Fibroblast of the conjunctiva (primary cell): Measurements from ENCODE around the gene DEFB132.

Experiments
- DNase-seq: peaks from one replicate; pipeline ENCODE4 v3.0.0-alpha.2; 2010; ENCODE audit warnings: low read depth

Gene DEFB132

DNA sequence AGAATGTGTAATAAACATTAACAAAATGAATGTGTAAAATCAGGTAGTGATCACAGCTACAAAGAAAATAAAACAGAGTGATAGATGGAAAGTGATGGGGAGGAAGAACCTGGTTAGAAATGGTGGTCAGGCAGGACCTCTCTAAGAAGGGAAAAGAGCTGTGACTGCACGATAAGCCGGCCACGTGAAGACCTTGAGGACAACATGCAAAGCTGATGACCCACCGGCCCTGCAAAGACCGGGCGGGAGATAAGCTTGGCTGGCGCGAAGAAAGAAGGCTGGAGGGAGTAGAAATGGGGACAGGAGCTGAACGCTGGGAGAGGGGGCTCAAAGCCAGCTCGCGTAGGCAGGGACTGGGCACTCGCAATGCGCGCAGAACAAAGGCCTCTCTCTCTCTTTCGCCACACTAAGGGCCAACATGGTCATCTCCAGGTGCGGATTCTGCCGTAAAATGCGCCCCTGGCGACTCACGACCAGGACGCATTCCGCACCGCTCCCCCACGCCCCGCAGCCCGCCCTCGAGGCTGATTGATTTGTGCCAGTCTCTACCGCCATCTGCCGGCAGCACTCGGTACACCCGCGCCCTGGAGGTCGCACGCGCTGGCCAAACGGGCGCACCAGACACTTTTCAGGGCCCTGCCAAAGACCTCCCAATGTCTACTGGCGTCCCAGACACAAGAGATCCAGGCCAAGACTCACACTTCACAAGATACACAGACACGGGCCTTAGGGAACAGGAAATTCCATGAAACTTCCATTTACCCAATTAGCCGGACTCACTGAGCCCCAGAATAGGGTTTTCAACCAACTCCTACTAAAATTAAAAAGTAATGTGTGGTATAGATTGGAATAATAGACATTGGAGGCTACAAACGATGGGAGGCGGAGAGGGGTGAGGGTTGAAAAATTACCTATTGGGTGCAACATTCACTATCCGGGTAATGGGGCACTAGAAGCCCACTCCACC is 9.4 kb downstream of the DEFB132 start:
- DNase-seq = peak; percentile 77

DNA sequence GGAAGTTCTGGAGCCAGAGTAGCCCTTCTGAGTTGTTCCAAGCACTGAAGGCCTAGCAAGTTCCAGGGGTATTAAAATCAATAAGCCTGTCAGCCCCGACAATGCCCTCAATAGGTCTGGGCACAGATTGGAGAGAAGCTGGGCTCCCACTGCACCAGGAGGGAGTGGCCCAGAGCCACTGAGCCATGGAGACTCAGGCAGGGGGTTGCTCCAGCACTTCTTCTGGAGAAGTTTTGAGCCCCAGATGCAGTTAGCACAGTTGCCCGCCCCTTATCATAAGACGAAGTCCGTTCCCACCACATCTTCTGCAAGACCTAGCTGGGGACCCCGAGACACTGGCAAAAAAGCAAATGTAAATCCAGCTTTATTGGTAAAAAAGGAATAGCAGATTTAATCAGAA is 13.0 kb downstream of the DEFB132 start:
- DNase-seq = no peak

DNA sequence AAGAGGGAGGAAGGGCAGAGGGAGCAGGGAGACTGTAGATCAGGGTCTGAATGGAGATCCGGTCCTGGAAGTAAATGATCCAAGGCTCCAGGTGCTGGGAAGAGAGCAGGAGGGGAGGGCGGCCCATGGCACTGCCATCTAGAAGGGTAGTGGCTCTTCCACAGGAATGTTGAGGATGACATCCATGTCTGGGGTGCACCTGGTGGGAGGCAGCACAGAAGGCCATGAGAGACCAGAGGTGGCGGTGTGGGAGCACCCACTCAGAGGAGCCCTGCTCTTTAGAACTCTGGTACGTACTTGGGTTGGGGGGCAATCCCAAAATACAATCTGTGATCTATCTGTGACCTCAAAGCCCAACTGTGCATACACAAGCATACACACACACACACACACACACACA is 13.5 kb downstream of the DEFB132 start:
- DNase-seq = no peak

DNA sequence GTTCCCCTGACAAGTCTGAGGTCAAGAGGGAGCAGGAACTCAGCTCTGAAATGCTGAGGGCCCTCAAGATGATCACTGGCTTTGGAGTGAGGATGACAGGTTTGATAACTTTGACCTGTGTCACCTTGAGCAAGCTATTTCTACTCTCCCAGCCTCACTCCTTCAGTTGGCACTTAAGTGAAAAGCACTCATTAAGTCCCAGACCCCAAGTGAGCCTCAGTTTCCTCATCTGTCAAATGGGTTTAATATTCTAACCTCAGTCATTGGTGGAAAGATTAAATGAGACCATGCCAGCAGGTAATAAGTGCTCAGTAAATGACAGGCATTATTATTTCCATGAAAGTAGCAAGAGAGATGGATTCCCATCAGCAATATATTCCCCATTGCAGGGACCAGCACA is 14.0 kb downstream of the DEFB132 start:
- DNase-seq = no peak

DNA sequence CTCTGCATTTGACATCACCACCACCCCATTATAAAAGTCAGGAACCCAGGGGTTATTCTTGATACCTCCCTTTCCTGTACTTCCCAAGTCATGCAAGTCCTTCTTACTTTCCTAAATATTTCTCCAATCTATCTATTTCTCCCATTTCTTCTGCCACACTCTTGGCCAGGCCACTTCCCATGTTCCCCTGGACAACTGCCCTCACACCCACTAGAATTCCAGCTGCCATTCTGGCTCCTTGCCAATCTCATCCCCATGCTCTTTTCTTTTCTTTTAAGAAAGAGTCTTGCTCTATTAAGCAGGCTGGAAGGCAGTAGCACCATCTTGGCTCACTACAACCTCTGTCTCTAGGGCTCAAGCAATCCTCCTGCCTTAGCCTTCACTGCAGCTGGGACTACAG is 15.2 kb downstream of the DEFB132 start:
- no peak for DNase-seq

DNA sequence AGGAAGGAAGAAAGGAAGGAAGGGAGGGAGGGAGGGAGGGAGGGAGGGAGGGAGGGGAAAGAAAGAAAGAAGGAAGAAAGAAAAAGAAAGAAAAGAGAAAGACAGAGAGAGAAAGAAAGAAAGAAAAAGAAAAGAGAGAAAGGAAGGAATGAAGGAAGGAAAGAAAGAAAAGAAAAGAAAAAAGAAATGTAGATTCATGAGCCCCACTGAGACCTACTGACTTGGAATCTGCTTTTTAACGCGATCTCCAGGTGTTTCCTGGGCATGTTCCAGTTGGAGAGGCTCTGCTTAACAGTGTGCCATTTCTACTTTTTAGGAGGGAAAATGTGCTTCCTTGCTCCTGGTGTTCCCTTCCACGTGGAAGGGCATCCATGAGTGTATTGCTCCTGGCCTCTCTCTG is 16.4 kb downstream of the DEFB132 start:
- DNase-seq = no peak

DNA sequence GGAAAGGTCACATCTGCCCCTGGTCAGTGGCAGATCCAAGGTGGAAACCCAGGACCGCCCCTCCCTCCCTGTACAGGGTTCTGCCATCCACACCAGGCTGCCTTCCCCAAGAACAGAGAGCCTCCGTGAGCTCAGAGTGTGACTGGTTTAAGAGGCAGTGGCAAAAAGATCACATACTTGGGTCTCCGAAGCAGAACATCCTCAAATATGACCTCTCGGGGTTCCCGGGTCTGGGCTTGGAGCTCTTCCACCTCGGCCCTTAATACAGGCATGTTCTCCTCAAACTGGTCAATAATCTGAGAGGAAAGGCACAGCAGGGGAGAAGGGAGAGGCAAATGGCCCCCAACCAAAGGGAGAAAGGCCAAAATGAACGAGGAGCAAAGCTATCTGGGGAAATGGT is 18.3 kb downstream of the DEFB132 start:
- no peak for DNase-seq

DNA sequence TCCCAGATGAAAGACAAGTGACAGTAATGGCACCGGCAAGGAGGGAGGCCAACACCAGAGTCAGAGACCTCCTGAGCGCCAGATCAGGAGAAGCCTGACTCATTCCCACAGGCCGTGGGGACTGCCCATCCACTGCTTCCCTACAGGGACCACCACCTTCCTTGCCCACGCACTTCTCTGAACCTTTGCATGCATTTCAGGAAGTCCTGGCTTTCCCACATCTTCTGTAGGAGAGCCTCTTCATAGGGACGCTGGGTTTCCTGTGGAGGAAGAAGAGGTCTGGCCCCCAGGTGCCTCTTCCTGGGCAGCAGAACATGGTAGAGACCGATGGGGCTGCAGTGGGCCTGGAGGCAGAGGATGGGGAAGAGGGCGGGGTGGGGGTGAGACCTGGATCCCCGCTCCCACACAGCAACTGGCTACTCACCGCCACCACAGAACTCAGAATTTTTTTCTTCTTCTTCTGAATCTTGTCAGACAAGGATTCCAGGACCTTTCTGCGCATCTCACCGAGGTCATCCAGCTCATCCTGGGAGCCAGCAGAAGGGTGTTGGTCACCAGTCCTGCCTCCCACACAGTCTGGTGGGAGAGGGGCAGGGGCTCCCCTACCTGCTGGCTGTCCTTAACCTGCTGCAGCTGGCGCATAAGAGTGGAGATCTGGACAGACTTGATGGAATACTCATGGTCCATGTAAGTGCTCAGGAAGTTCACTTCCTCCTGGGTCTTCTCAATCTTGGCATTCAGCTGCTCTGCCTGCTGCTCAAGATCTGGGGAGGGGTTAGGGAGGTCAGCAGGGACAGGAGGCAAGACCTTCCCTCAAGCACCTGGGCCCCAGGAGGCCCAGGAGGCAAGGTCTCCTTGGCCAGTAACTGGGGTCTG is 19.3 kb downstream of the DEFB132 start:
- DNase-seq = no peak

DNA sequence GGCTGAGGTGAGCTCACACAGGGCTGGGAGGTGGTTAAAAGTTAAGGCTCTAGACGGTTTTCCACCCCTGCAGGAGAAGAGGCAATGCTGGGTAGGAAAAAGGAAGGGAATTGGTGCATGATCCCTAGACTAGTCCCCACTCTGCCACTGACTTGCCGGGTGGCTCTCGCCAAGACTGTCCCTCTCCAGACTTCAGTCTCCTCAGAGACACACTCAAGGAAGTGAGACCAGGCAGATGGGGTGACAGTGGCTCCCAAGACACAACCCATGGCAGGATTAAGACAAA is 19.9 kb downstream of the DEFB132 start:
- DNase-seq = no peak

DNA sequence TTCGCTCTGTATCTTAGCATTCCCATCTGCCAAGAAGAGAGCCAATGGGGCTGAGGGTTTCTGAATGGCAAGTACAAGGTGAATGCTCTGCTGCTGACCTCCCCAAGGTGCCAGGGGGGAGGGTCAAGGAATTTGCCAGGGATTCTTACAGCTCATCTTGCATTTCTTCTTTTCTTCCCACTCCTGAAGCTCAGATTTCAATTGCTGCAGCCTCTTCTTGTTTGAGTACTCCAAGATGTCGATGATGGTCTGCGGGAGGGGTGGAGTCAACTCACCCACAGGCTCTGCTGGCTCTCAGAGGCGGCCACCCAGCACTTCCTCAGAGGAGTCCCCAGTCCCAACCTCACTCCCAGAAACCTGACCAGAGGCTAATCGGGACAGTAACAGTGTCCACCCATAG is 20.7 kb downstream of the DEFB132 start:
- DNase-seq = no peak

DNA sequence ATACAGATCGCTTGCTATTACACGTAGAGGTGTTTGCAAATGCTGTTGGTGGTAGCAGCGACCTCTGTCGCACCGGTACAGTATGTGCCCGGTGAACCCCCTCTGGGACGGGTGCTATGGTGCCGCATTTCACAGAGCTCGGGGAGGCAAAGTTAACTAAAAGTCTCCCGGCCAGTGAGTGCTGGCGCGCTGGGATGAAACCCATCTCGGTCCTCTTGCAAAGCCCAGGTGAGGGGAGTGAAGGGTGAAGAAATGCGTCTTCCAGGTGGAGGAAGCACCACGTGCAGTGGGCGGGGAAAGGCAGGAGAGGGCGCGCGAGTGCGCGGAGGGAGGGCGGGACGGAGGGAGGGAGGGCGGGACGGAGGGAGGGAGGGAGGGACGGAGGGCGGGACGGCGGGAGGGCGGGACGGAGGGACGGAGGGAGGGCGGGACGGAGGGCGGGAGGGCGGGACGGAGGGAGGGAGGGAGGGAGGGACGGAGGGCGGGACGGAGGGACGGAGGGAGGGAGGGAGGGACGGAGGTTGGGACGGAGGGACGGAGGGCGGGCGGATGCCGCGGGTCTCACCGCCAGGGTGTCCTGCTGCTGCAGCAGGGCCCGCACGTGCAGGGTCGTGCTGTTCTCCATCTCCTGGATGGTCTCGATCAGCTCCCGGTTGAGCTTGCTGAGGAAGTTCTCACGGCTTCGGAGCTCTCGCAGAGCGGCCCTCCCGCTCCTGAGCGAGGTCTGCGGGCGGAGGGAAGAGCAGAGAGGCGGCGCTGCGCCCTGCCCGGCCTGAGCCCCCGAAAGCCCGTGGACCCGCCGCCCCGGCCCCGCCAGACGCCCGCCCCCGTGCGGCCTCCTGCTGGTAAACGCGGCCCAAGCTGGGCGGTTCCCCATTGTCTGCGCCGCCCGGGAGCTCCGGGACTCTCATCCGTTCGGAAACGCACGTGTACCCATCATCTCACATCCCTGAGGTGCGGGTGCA is 21.4 kb downstream of the DEFB132 start:
- DNase-seq = peak; percentile 20

DNA sequence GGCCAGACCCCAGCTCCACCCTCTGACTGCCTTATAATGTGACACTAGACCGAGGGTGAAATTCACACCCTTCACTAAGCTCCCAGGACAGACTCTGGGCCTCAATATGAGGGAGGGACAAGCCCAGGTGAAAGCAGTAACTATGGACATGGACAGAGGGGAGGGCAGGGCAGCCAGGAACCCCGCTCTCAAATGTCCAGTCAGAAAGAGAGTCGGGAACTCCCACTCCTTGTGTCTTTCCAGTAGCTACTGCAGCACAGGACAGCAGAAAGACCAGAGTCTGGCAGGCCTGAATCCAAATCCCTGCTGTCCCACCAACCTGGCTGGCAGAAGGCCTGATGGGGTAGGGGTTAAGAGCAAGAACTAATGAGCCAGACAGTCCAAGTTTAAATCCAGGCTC is 26.6 kb downstream of the DEFB132 start:
- DNase-seq = no peak

DNA sequence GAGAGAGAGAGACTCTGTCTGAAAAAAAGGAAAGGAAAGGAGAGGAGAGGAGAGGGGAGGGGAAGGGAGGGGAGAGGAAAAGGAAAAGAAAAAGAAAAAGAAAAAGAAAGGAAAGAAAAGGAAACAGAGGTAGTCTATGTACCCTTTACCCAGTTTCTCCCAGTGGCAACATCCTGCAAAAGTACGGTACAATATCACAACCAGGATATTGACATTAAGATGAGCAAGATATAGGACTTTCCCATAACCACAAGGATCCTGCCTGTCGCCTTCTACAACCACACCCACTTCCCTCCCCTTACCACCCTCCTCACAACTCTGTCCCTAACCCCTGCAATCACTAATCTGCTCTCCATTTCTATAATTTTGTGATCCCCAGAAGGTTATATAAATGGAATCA is 29.0 kb downstream of the DEFB132 start:
- no peak for DNase-seq

DNA sequence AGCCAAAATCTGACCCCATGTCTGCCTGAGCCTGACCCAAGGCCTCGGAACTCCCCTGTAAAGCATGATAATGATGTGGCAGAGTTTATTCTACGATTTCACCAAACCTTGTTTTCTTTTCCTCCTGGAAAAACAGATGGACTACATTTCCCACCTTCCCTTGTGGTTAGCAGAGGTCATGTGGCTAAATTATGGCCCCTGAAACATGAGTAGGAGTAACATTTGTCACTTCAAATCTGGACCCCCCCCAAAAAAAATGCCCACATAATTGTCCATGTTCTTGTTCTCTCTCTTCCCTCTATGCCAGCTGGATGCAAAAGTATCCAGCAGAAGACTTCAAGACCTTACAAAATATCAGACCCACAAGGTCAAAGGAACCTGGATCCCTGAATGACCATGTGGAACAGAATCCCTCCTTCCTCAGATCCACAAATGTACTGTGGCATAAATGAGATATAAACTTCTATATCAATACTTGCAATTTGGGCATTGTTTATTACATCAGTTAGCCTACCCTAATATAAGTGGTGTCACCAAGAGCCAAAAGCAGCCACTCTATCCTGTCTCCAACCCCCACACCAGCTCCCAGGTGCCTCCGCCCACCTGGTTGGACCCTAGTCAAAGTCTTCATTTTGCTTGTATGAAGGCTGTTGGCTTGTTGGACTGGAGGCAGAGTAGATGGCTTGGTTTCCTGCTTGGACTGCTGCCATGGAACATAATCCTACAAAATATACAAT is 31.6 kb downstream of the DEFB132 start:
- DNase-seq = no peak

DNA sequence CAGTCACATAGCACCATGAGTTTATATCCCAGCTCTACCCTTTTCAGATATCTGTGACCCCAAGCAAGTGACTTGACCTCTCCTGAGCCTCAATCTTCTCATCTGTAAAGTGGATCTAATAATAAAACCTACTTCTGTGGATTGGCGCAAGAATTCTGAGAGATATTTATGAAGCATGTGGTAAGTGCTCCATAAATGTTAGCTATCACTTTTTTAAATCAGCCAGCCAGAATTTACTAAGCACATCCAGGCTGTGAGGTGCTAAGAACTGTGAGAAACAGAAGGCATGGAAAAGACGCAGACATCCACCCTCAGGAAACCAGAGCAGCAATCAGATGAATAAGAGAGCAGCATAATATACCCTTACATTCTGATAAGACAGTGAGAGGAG is 32.2 kb downstream of the DEFB132 start:
- DNase-seq = no peak

DNA sequence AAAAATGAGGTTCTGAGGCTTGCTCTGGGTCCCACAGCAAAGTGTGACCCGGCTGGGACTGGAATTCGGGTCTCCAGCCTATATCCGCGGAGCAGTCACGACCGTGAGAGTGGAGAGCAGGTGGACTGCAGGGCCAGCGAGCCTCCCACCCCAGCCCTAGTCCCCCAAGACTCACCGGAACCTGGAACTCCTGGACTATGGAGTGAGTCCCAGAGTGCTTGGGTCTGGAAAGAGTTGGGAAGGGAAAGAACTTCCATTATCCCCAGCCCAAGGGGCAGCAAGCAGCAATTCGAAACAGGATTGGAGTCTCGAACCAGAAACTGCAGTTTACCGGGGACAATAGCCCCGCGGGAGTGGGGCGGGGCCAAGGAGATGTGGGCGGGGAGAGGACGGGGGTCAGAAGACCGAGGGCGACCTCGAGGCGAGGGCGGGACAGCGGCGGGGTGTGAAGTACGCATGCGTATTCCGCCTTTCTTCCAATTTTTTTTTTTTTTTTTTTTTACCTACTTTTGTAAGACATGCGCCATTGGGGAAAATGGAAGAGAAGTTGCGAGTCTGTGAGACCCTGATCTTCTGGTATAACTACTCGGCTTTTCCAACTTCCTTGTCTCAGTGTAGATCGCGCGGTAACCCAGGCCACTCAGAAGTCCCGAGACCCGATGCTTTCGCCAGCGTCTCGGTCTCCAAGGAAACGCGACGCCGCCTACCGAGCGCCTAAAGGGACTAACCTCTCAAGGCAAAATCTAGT is 32.7 kb downstream of the DEFB132 start, which contains the start of gene C20orf96:
Gene C20orf96, minus strand, starts transcription at position 667 of the 748 bp plus-strand sequence. Its CDS starts 140 bp downstream, at position 527.
- DNase-seq = peak; percentile 94

DNA sequence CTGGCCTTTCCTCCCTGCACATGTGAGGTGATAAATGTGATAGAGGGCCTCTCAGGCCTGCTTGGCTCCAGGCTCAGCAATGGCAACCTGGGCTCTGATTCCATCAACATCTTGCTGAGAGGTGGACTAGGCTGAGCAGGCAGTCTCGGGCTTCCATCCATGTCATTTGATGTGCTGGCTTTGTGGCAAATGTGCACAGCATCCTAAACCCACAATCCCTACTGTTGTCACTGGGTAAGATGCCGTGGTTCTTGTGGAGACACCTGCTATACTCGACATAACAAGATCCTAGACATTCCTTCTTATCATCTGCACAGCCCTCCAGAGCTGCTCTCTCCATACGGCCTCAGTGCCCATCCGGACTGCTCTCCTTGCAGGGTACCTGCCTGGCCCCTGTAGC is 37.1 kb downstream of the DEFB132 start:
- no peak for DNase-seq

DNA sequence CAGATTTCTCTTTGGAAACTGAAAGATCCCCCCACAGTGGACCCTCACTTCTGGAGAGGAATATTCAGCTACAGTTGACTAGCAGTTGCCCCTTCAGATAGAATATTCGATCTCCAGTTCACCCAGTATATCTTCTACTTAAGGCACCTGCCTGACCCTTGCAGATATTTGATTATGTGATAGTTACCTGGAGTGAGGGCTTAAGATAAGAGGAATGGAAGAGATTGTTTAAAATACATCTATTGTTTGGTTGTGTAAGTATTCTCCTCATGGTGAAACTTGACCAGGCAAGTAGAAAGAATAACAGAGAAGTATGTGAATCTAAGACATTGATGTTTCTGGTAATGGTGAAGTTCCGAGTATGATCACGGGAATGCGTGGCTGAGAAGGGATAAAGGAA is 38.3 kb downstream of the DEFB132 start:
- DNase-seq = no peak

DNA sequence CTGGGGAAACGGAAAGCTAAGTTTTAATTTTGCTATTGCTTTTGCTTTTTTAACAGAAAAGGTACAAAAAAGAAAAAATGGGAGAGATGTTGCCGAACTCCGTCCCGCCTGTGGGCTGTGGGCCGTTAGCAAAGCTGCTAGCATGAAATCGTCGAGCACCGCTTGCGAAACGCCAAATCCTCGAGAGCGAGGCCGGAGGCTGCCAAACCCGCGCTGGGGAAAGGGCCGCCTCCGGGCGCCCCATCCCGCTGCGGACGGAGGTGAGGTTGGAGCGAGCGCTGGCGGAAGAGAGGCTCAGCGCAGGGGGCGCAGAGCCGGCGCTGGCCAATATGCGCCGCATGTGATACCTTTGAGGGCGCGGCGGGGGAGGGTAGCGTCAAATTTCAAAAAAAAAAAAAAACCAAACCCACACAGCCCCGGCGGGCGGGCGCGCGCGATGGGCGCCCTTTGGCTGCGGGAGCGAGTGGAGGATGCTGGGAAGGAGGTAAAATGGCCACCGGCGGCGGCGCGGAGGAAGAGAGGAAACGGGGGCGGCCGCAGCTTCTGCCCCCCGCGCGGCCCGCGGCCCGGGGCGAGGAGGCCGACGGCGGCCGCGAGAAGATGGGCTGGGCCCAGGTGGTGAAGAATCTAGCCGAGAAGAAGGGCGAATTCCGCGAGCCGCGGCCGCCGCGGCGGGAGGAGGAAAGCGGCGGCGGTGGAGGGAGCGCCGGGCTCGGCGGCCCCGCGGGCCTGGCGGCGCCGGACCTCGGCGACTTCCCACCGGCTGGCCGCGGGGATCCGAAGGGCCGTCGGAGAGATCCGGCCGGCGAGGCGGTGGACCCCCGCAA is 39.8 kb downstream of the DEFB132 start, which contains the start of gene ZCCHC3:
Gene ZCCHC3, plus strand, starts transcription at position 473 of the 827 bp plus-strand sequence. Its CDS starts 17 bp downstream, at position 490.
- peak; percentile 89 for DNase-seq
